OCI-LY7 (cell line): ENCODE data around the gene LUC7L2.
"Not testable (repeated sequence)": the region's sequence is repeated elsewhere in the genome, so short reads cannot be mapped to it uniquely, and the experiment has no call there.

Experiments used
- EZH2phosphoT487 ChIP-seq: fragments of 200-600 bp; sonication (generic); IDR thresholded peaks from 2 replicates; pipeline ENCODE4 v1.6.1; 2018; ENCODE audit warnings: low read depth, borderline replicate concordance, mild to moderate bottlenecking, mixed run types, antibody characterized with exemption, low read length, moderate library complexity, mixed read lengths
- TF ChIP-seq, protein P1 (sequence below): fragments of 200-600 bp; sonication (generic); conservative IDR thresholded peaks from 2 replicates; pipeline ENCODE4 v1.5.1; 2014; ENCODE audit warnings: mild to moderate bottlenecking, antibody characterized with exemption, low read length, moderate library complexity, mixed read lengths

DNA sequence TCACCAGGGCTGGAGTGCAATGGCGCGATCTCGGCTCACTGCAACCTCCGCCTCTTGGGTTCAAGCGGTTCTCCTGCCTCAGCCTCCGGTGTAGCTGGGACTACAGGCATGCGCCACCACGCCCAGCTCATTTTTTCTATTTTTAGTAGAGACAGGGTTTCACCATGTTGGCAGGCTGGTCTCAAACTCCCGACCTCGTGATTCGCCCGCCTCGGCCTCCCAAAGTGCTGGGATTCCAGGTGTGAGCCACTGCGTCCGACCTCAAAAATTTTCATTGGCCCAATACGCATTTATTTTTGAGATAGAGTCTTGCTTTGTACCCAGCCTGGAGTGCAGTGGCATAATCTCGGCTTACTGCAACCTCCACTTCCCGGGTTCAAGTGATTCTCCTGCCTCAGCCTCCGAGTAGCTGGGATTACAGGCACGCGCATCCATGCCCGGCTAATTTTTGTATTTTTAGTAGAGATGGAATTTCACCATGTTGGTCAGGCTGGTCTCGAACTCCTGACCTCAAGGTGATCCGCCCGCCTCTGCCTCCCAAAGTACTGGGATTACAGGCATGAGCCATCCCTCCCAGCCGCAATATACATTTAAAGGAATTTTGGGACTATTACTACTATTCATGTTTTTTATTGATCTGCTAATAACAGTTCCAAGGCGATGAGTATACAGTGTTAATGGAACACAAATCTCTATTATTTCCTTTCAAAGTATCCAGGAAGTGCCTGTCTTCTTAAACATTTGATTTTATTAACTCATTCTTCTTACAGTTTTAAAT is 1.8 kb upstream of the LUC7L2 start:
- TF ChIP-seq, protein P1, sequence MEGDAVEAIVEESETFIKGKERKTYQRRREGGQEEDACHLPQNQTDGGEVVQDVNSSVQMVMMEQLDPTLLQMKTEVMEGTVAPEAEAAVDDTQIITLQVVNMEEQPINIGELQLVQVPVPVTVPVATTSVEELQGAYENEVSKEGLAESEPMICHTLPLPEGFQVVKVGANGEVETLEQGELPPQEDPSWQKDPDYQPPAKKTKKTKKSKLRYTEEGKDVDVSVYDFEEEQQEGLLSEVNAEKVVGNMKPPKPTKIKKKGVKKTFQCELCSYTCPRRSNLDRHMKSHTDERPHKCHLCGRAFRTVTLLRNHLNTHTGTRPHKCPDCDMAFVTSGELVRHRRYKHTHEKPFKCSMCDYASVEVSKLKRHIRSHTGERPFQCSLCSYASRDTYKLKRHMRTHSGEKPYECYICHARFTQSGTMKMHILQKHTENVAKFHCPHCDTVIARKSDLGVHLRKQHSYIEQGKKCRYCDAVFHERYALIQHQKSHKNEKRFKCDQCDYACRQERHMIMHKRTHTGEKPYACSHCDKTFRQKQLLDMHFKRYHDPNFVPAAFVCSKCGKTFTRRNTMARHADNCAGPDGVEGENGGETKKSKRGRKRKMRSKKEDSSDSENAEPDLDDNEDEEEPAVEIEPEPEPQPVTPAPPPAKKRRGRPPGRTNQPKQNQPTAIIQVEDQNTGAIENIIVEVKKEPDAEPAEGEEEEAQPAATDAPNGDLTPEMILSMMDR: not testable (repeated sequence)
- TF ChIP-seq EZH2phosphoT487: not testable (repeated sequence)
